Common myeloid progenitor, CD34-positive (primary cell): ENCODE data around the gene SIGLEC9.

Experiments used
- CTCF ChIA-PET: fragments of 350-600 bp; sonication (Branson Sonifier 250); formaldehyde crosslinking; loops from one replicate; lab custom pipeline; 2021; ENCODE audit warnings: antibody characterized with exemption; lab: Charles Lee
- POLR2A ChIA-PET: fragments of 350-600 bp; sonication (Branson Sonifier 250); formaldehyde crosslinking; loops from one replicate; lab custom pipeline; 2021; ENCODE audit warnings: antibody characterized with exemption; lab: Charles Lee
- DNase-seq, 3 donors: peaks; one replicate each; pipeline versions ENCODE4 v3.0.0 to v3.0.0-alpha.2; 2013
- H3K27ac ChIP-seq, 2 experiments: 1 replicate in 1 of 2; 2 replicates in 1 of 2; pipeline ENCODE4 v1.7.0; 2013; ENCODE audit warnings: inconsistent platforms in 2 of 2, low read length in 2 of 2, mild to moderate bottlenecking in 2 of 2, low read depth in 1 of 2, moderate library complexity in 1 of 2; ENCODE audit not compliant: severe bottlenecking in 2 of 2, insufficient read depth in 1 of 2, poor library complexity in 1 of 2
- H3K27me3 ChIP-seq, 5 experiments: replicated peaks in 2 of 5; 1 replicate in 3 of 5; 2 replicates in 2 of 5; pipeline versions ENCODE4 v1.6.1 to v1.7.0; 2013; ENCODE audit warnings: low read length in 4 of 5, mild to moderate bottlenecking in 2 of 5, moderate library complexity in 2 of 5, inconsistent platforms in 1 of 5; ENCODE audit not compliant: insufficient read depth in 5 of 5, control insufficient read depth in 4 of 5
- H3K36me3 ChIP-seq, 4 experiments: 1 replicate in 2 of 4; 2 replicates in 2 of 4; pipeline versions ENCODE4 v1.6.1 to v1.7.0; 2013; ENCODE audit warnings: low read length in 3 of 4, control low read depth in 1 of 4, mild to moderate bottlenecking in 1 of 4; ENCODE audit not compliant: control insufficient read depth in 4 of 4, insufficient read depth in 4 of 4
- H3K4me1 ChIP-seq, 4 experiments: 1 replicate in 3 of 4; 2 replicates in 1 of 4; pipeline versions ENCODE4 v1.6.1 to v1.7.1; 2013; ENCODE audit warnings: low read length in 3 of 4, mild to moderate bottlenecking in 3 of 4, control low read depth in 1 of 4, inconsistent platforms in 1 of 4, moderate library complexity in 1 of 4; ENCODE audit not compliant: control insufficient read depth in 4 of 4, insufficient read depth in 4 of 4; ENCODE audit errors: control extremely low read depth in 1 of 4
- H3K4me3 ChIP-seq, 7 experiments: 1 replicate in 4 of 7; 2 replicates in 3 of 7; pipeline versions ENCODE4 v1.5.1 to v1.7.0; 2013; ENCODE audit warnings: mild to moderate bottlenecking in 7 of 7, low read length in 6 of 7, moderate library complexity in 6 of 7, inconsistent platforms in 2 of 7, low read depth in 2 of 7, control low read depth in 1 of 7; ENCODE audit not compliant: insufficient read depth in 4 of 7, control insufficient read depth in 1 of 7; ENCODE audit errors: extremely low read depth in 1 of 7
- H3K9me3 ChIP-seq, 5 experiments: 1 replicate in 4 of 5; 2 replicates in 1 of 5; pipeline versions ENCODE4 v1.6.1 to v1.7.1; 2013; ENCODE audit warnings: low read length in 4 of 5, mild to moderate bottlenecking in 2 of 5, inconsistent platforms in 1 of 5, low read depth in 1 of 5, moderate library complexity in 1 of 5; ENCODE audit not compliant: control insufficient read depth in 4 of 5, insufficient read depth in 2 of 5; ENCODE audit errors: control extremely low read depth in 1 of 5
- WGBS: methylation state at CpG from one replicate; pipeline ENCODE4 v1.1.5; 2013; ENCODE audit not compliant: insufficient coverage; 5-methylcytosine and 5-hydroxymethylcytosine counted together

The SIGLEC9 gene

DNA sequence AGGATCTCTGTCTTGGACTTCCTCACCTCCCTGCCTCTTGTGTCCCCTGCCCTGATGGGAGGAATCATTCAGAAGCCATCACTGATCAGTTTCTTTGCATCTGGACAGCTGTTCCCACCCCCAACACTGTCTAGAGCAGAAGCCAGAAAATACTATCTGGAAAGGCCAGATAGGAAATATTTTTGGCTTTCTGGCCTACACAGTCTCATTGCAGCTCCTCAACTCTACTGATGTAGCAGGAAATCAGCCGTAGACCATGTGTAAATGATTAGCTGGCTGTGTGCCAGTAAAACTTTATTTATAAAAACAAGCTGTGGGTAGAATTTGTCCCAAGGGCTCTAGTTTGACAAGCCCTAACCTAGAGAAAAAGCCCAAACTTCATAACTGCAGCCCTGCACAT is 23.0 kb downstream of the SIGLEC9 start:
- Histone ChIP-seq H3K4me3 (no peak overlapping the region), H3K27me3 (no peaks in the 10 kb centered on the region), H3K36me3 (no peaks in the 10 kb centered on the region), H3K4me1 (peaks cover 3 to 22% (median 12%) of the 10 kb centered on the region in 4 experiments), H3K27ac (no peak overlapping the region), H3K9me3 (no peaks in the 10 kb centered on the region)
- DNase-seq, result peak in 2 of 3 donors; percentile 51 to 69
- ChIA-PET CTCF (interaction anchor here (0.8 to 5.6 kb wide), 4 partner anchors 9 to 101 kb away, joined by 3 to 40 read pairs (median 6); no protein-coding TSS in a partner anchor), POLR2A (no interaction called here)
- no CpG with 5 or more reads among the region's 1 CpG for WGBS

DNA sequence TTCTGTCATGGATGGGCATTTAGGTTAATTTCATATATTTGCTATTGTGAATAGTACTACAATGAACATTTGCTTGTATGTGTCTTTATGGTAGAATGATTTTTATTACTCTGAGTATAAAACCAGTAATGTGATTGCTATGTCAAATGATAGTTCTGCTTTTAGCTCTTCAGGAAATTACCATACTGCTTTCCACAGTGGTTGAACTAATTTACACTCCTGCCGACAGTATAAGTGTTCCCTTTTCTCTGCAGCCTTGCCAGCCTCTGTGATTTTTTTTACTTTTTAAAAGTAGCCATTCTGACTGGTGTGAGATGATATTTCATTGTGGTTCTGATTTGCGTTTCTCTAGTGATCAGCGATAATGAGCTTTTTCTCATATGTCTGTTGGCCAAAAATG is 23.9 kb downstream of the SIGLEC9 start:
- ChIA-PET CTCF (interaction anchor here (1.1 to 5.6 kb wide), 5 partner anchors 9 to 111 kb away, joined by 4 to 40 read pairs (median 5); no protein-coding TSS in a partner anchor), POLR2A (no interaction called here)
- WGBS, result no CpG with 5 or more reads among the region's 3 CpGs

DNA sequence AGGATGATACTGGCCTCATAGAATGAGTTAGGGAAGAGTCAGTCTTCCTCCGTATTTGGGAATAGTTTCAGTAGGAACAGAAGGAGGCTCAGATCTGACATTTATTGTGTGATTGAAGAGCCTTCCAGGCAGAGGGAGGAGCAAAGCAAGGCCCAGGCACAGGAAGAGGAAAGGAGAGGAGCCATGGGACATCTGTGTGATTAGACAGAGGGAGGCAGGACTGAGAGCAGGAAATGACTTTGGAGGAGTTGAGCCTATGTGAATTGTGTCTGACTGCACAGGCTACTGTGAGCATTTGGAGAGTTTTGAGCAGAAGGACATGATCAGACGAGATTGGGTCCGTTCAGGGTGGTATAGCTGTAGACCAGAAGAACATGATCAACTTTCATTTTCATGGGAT is 25.9 kb downstream of the SIGLEC9 start:
- no peaks in the 10 kb centered on the region for H3K27me3 ChIP-seq
- no peak overlapping the region for H3K27ac ChIP-seq
- no peak overlapping the region for H3K4me3 ChIP-seq
- no peaks in the 10 kb centered on the region for H3K36me3 ChIP-seq
- WGBS, result 90% methylated on average over 2 of the region's 3 CpGs
- no peaks in the 10 kb centered on the region for H3K9me3 ChIP-seq
- POLR2A ChIA-PET, result no interaction called here
- CTCF ChIA-PET, result interaction anchor here (0.9 to 1.3 kb wide), 2 partner anchors 8 to 9 kb away, joined by 3 read pairs; no protein-coding TSS in a partner anchor
- no peak for DNase-seq
- H3K4me1 ChIP-seq, result peaks cover 3 to 21% (median 12%) of the 10 kb centered on the region in 4 experiments

More for the DNA sequence above, 23.9 kb downstream of the SIGLEC9 start:
- no peaks in the 10 kb centered on the region for H3K27me3 ChIP-seq
- peaks cover 3 to 21% (median 12%) of the 10 kb centered on the region in 4 experiments for H3K4me1 ChIP-seq
- H3K36me3 ChIP-seq, result no peaks in the 10 kb centered on the region
- H3K9me3 ChIP-seq, result no peaks in the 10 kb centered on the region
- no peak overlapping the region for H3K27ac ChIP-seq
- H3K4me3 ChIP-seq, result no peak overlapping the region
- peak in 2 of 3 donors; percentile 71 to 80 for DNase-seq

DNA sequence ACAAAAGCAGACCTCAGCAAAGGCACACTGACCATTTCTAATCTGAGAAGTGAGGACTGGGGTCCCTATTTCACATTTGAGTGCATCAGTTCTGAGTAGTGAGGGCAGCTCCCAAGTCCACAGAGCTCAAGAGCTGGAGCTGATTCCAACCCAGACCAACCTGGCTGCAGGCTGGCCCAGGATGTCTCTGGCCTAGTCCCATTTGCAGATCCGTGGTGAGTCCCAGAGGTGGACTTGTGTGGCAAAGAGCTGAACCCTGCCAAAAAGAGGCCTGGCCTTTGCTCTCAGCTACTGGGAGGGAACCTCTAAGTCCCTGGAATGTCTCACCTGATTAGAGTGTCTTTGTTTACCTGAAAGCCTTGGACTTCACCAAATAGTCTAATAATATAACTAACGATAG is 32.0 kb downstream of the SIGLEC9 start:
- ChIA-PET CTCF (interaction anchor here (0.6 to 10.2 kb wide), 11 partner anchors 10 to 500 kb away, joined by 3 to 212 read pairs (median 3); partner anchors contain the start of gene VSIG10L), POLR2A (no interaction called here)
- no peaks in the 10 kb centered on the region for H3K9me3 ChIP-seq
- H3K36me3 ChIP-seq, result no peaks in the 10 kb centered on the region
- H3K27me3 ChIP-seq, result peaks cover 0 to 3% (median 0%) of the 10 kb centered on the region in 5 experiments
- H3K27ac ChIP-seq, result no peak overlapping the region
- DNase-seq, result no peak
- H3K4me3 ChIP-seq, result no peak overlapping the region
- peaks cover 0 to 7% (median 5%) of the 10 kb centered on the region in 4 experiments for H3K4me1 ChIP-seq
- WGBS, result 100% methylated on average over 2 of the region's 2 CpGs

DNA sequence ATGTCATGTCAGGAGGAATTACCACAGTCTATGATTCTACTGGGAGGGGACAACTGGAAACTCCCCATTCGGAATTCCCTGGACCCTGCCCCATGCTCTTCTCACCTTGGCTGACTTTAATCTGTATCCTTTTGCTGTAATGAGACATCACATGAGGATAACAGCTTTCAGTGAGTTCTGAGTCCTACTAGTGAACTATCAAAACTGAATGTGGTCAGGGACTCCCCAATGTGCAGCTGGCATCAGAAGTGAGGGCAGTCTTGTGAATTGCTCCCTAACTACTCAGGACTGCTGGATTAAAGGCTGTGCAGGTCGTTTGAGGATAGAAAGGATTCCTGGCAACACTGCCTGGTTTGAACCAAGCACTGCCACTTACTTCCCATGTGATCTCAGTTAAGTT is 32.6 kb downstream of the SIGLEC9 start:
- POLR2A ChIA-PET, result no interaction called here

DNA sequence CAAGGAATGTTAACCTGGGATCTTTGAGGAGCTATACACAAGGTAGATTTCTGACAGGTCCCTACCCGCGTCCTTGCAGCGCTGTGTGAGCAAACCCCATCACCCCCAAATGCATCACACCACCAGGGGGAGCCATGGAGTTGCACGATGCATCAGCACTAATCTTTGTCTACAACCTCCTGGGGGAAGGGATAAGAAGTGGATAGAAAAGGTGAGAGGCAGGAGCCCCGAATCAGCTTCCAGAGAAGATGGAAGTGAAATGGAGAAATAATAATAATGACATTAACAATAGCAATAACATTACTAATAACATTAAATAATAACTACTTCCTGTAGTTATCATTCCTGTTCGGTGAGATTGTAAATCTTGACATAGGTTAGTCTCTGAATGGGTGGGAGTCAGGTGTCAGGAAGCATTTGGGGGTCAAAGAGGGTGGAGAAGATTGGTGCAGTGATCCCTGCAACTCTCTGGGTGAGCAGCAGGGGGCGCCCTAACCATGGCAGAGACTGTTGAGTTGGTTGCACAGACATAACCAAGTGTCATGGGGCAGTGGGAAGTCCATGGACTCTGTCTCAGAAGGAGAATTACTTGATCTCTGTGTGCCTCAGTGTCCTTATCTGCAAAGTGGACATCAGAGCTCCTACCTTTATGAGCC is 33.9 kb downstream of the SIGLEC9 start:
- POLR2A ChIA-PET, result no interaction called here
- peaks cover 0 to 14% (median 6%) of the 10 kb centered on the region in 4 experiments for H3K4me1 ChIP-seq
- no peak overlapping the region for H3K4me3 ChIP-seq
- H3K9me3 ChIP-seq, result no peaks in the 10 kb centered on the region
- H3K27me3 ChIP-seq, result peaks cover 0 to 3% (median 0%) of the 10 kb centered on the region in 5 experiments
- no peak overlapping the region for H3K27ac ChIP-seq
- H3K36me3 ChIP-seq, result no peaks in the 10 kb centered on the region
- CTCF ChIA-PET, result interaction anchor here (0.6 to 10.2 kb wide), 27 partner anchors 9 to 482 kb away, joined by 3 to 212 read pairs (median 4); partner anchors contain the start of gene SIGLECL1
- DNase-seq, result peak; percentile 78 to 89 (median 83)
- WGBS, result 7% methylated on average over 2 of the region's 7 CpGs

More for the DNA sequence above, 32.6 kb downstream of the SIGLEC9 start:
- Histone ChIP-seq H3K4me3 (no peak overlapping the region), H3K9me3 (no peaks in the 10 kb centered on the region), H3K27me3 (peaks cover 0 to 3% (median 0%) of the 10 kb centered on the region in 5 experiments), H3K36me3 (no peaks in the 10 kb centered on the region), H3K27ac (no peak overlapping the region), H3K4me1 (peaks cover 0 to 7% (median 5%) of the 10 kb centered on the region in 4 experiments)
- no peak for DNase-seq
- CTCF ChIA-PET, result interaction anchor here (0.7 to 10.2 kb wide), 12 partner anchors 11 to 499 kb away, joined by 3 to 212 read pairs (median 5); no protein-coding TSS in a partner anchor
- 100% methylated on average over 1 of the region's 2 CpGs for WGBS

DNA sequence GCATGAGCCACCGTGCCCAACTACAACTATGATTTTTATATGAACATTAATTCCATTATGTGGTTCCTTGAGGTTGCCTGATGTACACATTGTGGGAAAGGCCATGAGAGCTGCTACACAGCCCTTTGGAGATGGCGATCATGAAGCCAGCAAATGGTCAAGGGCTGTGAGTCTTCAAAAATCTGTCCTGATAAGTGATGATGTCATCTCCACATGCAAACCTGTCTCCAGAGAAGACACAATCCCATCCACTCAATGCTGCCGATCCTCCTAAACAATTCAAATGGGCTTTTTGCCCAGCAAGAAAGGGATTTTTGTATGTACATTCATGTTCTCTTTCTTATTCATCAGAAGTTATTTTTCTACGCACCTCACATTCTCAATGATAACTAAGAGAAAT is 35.0 kb downstream of the SIGLEC9 start:
- DNase-seq, result no peak
- Histone ChIP-seq H3K4me3 (no peak overlapping the region), H3K4me1 (peaks cover 0 to 14% (median 6%) of the 10 kb centered on the region in 4 experiments), H3K27ac (no peak overlapping the region), H3K9me3 (no peaks in the 10 kb centered on the region), H3K36me3 (no peaks in the 10 kb centered on the region), H3K27me3 (peaks cover 0 to 3% (median 0%) of the 10 kb centered on the region in 5 experiments)
- 90% methylated on average over 2 of the region's 4 CpGs for WGBS
- ChIA-PET POLR2A (no interaction called here), CTCF (interaction anchor here (1.1 to 10.2 kb wide), 11 partner anchors 10 to 165 kb away, joined by 3 to 212 read pairs (median 5); partner anchors contain the start of gene SIGLECL1)
